Right hindlimb (tissue), 1 donor: ENCODE measurements around the gene ADPGK.
"Not testable (repeated sequence)": the region's sequence is repeated elsewhere in the genome, so short reads cannot be mapped to it uniquely, and the experiment has no call there.

Experiments used
- DNase-seq: peaks from one replicate; pipeline ENCODE4 v3.0.0-alpha.2; 2018

Gene ADPGK

DNA sequence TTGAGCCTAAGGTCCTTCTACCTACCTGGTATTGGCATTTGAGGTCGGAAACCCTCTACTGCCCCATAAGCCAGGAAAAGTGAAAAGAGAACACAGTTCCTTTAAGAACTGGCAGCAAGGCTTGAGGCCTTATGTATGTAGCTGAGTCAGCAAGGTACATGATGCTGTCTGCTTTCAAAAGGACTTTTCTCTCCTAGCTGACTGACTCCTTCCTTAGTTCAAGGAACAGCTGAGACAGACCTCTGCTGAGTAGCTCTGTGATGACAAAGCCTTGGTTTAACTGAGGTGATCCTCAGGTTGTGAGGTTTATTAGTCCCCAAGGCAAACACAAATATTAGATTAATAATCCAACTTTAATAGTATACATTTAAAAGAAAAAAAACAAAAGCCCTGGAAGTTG lies 45.8 kb downstream of the ADPGK start:
- DNase-seq = no peak

- DNase-seq = no peak
These were observed 46.5 kb downstream of the ADPGK start for GRCh38 chr15:72737061-72737460.

DNA sequence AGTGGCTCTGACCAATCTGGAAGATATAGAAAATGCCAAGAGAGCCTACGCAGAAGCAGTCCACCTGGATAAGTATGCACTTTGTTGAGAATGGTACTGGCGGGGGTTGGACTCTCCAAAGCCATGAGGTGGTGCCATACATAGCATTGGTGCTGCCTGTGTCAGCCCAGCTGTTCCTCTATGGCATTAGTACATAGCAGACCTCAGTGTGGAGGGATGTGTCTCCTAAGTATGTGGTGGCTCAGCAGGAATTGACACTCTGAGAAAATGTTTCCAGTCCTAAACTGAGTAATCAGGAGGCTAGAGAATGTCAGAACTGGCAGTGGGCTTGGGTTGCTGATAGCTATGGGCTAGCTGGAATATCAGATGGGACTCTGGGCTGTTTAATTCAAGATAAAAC lies 48.4 kb downstream of the ADPGK start:
- no peak for DNase-seq

- no peak for DNase-seq
These were observed 49.4 kb downstream of the ADPGK start for GRCh38 chr15:72733941-72734738.

GRCh38 chr15:72732516-72732915 lies 51.0 kb downstream of the ADPGK start:
- DNase-seq = no peak

DNA sequence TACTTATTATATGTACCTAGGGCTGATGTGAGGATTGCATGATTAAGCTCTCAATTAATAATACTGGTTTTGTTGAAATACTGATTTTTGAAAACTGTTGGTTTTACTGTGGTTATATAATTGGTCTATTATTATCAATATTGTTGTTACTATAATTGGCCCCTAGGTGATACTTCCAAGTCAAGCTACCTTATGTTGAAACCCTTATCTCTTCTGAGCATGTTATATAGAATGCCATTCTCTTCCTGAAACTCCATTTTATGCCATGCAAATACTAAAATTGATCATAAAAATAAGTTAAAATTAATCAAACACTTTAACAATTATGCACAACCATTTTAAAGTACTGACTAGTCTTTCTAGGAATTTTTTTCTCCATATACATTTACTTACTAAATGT lies 51.5 kb downstream of the ADPGK start:
- no peak for DNase-seq

GRCh38 chr15:72728821-72729220 lies 54.7 kb downstream of the ADPGK start:
- DNase-seq = no peak

GRCh38 chr15:72728249-72728648 lies 55.3 kb downstream of the ADPGK start:
- DNase-seq = not testable (repeated sequence)

GRCh38 chr15:72727154-72727553 lies 56.4 kb downstream of the ADPGK start:
- no peak for DNase-seq

DNA sequence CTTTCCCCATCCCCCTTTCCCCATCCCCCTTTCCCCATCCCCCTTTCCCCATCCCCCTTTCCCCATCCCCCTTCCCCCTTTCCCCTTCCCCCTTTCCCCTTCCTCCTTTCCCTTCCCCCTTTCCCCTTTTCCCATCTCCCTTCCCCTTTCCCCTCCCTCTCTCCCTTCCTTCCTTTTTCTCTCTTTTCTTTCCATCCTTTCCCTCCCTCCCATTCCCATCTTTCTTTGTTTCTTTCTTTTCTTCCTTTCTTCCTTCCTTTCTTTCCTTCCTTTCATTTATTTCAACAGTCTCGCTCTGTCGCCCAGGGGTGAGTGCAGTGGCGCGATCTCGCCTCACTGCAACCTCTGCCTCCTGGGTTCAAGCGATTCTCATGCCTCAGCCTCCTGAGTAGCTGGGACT lies 57.7 kb downstream of the ADPGK start:
- not testable (repeated sequence) for DNase-seq

DNA sequence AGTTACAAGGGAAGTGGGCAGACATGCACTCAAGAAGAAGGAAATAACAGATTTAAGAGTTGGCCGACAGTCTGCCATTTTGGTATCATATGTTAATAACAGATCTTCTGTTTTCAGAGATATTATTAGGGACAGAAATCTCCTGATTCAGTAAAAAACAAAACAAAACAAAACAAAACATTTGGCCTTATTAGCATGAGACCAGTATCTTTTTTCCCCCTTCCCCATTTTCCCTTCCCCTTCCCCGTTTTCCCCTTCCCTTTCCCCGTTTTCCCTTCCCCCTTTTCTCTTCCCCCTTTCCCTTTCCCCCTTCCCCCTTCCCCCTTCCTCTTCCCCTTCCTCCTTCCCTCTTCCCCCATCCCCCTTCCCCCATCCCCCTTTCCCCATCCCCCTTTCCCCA lies 58.1 kb downstream of the ADPGK start:
- no peak for DNase-seq

GRCh38 chr15:72724028-72724427 lies 59.5 kb downstream of the ADPGK start:
- DNase-seq = no peak

GRCh38 chr15:72722071-72722696 lies 61.4 kb downstream of the ADPGK start:
- DNase-seq = peak; percentile 71

GRCh38 chr15:72708551-72709303 lies 74.8 kb downstream of the ADPGK start:
- not testable (repeated sequence) for DNase-seq

- DNase-seq = no peak
These were observed 77.3 kb downstream of the ADPGK start for GRCh38 chr15:72706266-72706665.
